Peyer's patch (tissue), 4 donors: ENCODE results near the gene PRSS50.

Experiments
- POLR2A ChIP-seq, 2 donors: fragments of 450-650 bp; IDR thresholded peaks; one replicate each; pipeline ENCODE4 v1.5.1; 2017; ENCODE audit warnings: antibody characterized with exemption in 2 of 2, mild to moderate bottlenecking in 2 of 2, moderate library complexity in 2 of 2
- TF ChIP-seq, protein P1 (sequence below), 6 experiments: fragments of 450-650 bp in 4 of 6; fragments of 200-600 bp in 2 of 6; sonication (generic) in 1 of 6; IDR thresholded peaks; one replicate each; pipeline ENCODE4 v1.5.1; 2017 to 2019; ENCODE audit warnings: antibody characterized with exemption in 6 of 6, mild to moderate bottlenecking in 3 of 6, moderate library complexity in 1 of 6

DNA sequence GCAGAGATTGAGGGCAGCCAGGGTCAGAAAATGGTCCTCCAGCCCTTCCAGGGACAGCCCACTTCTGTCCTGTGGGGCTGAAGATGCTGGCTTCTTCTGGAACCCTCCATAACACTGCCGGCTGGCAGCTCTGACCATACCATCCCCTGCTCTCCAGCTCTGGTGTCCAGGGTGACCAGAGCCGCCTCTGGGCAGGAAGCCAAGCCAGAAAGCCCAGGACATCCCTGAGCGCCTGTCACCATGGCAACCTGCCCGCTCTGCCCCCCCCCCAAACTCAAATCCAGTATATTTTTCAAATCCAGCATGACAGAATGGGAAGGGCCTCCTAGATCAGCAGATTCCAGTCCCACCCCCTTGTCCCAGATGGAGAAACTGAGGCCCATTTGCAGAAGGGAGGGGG, 16.9 kb downstream of the PRSS50 start:
- TF ChIP-seq POLR2A (IDR thresholded peaks at IDR 0.05) = no peak
- TF ChIP-seq, protein P1, sequence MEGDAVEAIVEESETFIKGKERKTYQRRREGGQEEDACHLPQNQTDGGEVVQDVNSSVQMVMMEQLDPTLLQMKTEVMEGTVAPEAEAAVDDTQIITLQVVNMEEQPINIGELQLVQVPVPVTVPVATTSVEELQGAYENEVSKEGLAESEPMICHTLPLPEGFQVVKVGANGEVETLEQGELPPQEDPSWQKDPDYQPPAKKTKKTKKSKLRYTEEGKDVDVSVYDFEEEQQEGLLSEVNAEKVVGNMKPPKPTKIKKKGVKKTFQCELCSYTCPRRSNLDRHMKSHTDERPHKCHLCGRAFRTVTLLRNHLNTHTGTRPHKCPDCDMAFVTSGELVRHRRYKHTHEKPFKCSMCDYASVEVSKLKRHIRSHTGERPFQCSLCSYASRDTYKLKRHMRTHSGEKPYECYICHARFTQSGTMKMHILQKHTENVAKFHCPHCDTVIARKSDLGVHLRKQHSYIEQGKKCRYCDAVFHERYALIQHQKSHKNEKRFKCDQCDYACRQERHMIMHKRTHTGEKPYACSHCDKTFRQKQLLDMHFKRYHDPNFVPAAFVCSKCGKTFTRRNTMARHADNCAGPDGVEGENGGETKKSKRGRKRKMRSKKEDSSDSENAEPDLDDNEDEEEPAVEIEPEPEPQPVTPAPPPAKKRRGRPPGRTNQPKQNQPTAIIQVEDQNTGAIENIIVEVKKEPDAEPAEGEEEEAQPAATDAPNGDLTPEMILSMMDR (IDR thresholded peaks at IDR 0.05) = no peak
